GM10847 (cell line): ENCODE measurements around the gene ANKRD44.

Experiments used
- POLR2A ChIP-seq: IDR thresholded peaks from 2 replicates; pipeline ENCODE4 v1.6.1; 2011; ENCODE audit not compliant: insufficient read length; ENCODE audit errors: extremely low read depth

ANKRD44 gene

DNA sequence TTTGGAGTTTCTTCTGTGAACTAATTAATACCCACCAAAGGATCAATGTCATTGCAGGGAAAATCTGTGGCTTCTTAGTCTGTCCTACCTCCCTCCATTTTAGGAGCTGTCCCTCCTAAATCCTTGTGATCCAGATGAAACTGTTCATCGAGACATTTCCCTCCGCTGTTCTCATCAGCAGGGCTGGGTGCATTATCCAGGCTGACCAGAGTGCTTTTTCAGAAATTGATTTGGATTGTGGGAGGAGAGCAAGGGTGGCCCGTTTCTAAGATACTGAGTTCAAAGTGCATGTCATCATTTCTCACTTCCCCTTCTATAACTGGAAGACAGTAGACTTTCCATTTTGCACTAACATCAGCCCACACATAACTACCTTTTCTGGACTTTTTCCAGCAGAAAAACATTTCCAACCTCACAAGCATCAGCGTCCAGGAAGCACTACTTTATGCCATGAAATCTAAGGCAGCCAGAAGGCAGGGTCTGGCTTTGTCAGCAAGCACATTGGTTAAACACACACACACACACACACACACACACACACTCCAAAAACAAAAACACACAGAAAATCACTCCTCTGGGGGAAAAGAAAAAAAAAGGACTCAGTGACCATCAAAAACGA is 94.1 kb downstream of the ANKRD44 start:
- TF ChIP-seq POLR2A, result no peak

GRCh38 chr2:197215748-197216360 is 94.7 kb downstream of the ANKRD44 start:
- TF ChIP-seq POLR2A, result no peak

- TF ChIP-seq POLR2A, result no peak
Measured at GRCh38 chr2:197212344-197213262, 98.0 kb downstream of the ANKRD44 start.

DNA sequence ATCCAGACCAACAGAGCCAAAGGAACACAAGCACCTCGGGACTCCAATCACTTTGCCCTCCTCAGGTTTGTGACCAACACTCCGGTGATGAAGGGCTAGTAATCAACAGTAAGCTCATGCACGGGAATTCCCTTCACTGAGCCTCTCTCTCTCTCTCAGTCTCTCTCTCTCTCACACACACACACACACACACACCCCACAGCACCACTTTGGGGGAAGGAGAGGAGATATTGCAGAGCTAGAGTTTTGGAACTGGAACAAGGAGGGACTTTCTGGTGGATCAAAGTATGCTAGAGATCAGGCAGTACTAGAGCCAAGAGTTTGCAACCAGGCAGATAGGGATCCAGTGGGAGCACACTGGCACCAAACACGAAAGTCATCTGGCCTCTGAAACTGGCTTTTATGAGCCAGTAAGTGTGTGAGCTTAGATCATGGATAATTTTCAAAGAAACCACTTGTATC is 98.7 kb downstream of the ANKRD44 start:
- no peak for TF ChIP-seq POLR2A

DNA sequence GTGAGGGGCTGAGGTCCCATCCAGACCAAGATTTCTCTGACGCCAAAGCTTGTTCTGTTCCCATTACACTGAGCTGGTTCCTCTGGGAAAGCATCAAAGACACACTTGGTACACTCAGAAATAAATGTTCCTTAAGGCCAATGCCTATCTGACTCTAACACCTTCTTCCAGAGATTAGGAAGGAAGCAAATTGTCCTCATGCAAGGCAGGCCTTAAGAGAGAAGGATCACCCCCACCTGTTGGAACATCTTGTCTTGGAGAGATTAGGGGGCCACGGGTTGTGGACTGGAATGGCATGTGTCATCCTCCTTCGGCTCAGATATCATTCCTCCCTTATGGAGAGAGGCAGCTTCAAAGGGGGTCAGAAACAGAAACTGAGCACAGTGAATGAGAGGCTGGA is 100.2 kb downstream of the ANKRD44 start:
- no peak for TF ChIP-seq POLR2A

- TF ChIP-seq POLR2A, result no peak
Measured at GRCh38 chr2:197209742-197210408, 100.7 kb downstream of the ANKRD44 start.

DNA sequence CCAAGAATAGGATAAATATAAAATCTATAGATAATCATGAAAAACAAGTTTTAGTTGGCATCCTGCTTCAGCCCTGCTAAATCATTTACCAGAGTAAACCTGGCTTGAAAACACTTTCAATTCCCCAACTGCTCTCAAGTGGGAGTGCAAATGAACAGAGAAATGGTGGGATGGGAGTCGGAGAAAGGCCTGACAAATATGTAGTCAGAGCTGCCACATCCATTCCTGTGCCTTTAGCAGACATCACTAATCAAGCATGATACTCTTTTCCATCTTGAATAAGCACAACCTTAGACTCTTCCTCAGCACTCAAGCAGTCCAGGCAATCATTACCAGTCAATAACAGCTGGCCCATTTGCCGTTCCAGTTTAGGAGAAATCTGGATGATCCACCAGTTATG is 101.3 kb downstream of the ANKRD44 start:
- no peak for TF ChIP-seq POLR2A

GRCh38 chr2:197208841-197209240 is 101.7 kb downstream of the ANKRD44 start:
- TF ChIP-seq POLR2A, result no peak

DNA sequence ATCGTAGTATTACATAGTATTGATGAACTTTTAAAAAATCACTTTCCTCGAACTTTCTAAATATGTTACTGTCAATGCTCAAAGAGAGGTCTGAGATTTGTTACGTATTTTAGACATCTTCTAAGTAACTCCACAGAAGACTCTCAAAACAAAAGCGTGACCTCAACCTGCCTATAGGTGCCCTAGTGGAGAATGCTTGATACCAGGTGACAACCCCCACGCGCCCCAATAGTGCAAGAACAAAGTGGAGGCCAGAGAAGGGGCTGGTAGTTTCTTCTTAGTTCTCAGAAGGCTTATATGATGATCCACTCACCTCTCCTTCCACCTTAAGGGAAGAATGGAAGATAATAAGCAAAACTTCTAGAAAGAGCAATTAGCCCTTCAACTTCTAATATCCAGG is 102.6 kb downstream of the ANKRD44 start:
- TF ChIP-seq POLR2A, result no peak

- no peak for TF ChIP-seq POLR2A
Measured at GRCh38 chr2:197207598-197207997, 103.0 kb downstream of the ANKRD44 start.

DNA sequence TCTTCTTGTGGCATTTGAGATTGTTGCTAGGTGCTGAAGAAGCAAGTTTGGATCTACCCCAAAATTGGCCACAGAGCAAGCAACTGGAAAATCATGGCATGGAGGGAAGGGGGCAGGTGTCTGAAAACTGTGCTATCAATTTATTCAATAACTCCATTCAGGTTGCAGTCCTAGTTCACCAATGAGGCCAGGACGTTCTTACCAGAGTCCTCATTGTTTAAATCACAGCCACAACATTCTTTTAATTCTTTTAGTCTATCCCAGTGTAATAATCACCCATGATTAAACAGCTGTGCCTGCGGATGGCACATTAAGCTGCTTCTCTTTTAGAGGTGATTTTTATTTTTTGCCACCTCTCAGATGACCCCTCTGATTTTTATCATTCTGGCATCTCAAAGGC is 103.5 kb downstream of the ANKRD44 start:
- no peak for TF ChIP-seq POLR2A

- no peak for TF ChIP-seq POLR2A
Measured at GRCh38 chr2:197205585-197206215, 104.9 kb downstream of the ANKRD44 start.

DNA sequence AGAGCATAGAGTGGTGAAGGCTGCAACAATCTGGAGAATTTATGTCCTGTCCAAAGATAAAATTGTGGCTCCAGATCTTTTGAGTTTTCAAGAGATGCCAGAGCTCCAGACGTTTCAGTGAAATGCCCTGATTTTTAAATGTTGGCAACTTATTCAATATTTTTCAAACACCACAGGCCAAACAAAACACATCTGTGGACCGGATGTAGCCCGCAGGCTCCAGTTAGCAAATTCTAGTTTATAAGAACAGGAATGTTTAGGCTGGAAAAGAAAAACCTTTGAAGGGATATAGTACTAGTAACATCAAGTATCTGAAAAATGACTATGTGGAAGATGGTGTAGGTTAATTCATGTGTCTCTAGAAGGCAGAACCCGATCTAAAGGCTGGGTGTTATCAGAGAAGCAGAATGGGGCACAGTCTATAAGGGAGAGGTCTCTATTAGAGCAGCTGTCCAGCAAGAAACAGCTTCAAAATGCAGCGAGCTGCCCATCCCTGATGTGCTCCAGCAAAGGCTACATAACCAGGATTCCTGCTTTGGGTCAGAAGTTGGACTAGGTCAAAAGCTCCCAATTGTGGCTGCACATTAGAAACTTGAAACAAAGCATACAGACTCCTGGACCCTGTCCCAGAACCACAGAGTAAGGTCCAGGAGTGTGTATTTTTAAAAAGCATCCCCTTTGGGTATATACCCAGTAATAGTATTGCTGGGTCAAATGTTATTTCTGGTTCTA is 105.9 kb downstream of the ANKRD44 start:
- no peak for TF ChIP-seq POLR2A

GRCh38 chr2:197201874-197202273 is 108.7 kb downstream of the ANKRD44 start:
- TF ChIP-seq POLR2A, result no peak
